Right lobe of liver (tissue), 4 donors: Measurements from ENCODE around the gene ASB2.

Source experiments
- CTCF ChIP-seq, 4 donors: fragments of 200-600 bp in 3 of 4; fragments of 450-650 bp in 1 of 4; IDR thresholded peaks; one replicate each; pipeline versions ENCODE4 v1.5.1 to v1.8.0; 2016 to 2022; ENCODE audit warnings: antibody characterized with exemption in 4 of 4, mild to moderate bottlenecking in 2 of 4
- POLR2A ChIP-seq: fragments of 450-650 bp; IDR thresholded peaks from one replicate; pipeline ENCODE4 v1.6.1; 2017; ENCODE audit warnings: antibody characterized with exemption, mild to moderate bottlenecking
- donor health status: DM: no; HTN: no; CAD: no.
- donor health status: DM: no; HTN: no; CAD: no.
- donor health status: DM: no; HTN: yes; CAD: no.

GRCh38 chr14:93960774-93961438 lies 15.5 kb downstream of the ASB2 start:
- no peak for TF ChIP-seq CTCF (IDR thresholded peaks at IDR 0.05)
- TF ChIP-seq POLR2A: no peak
